Measurements from ENCODE around the gene ENPP1. TPM values are rescaled to one million over a fixed set of nuclear protein-coding genes. Genes with fewer than 3 reads are reported as not detected.
"Not testable (repeated sequence)": the region's sequence is repeated elsewhere in the genome, so short reads cannot be mapped to it uniquely, and the experiment has no call there.

ENPP1 gene
- total RNA-seq, 1 experiment from 2014 or later: 29.7 TPM

DNA sequence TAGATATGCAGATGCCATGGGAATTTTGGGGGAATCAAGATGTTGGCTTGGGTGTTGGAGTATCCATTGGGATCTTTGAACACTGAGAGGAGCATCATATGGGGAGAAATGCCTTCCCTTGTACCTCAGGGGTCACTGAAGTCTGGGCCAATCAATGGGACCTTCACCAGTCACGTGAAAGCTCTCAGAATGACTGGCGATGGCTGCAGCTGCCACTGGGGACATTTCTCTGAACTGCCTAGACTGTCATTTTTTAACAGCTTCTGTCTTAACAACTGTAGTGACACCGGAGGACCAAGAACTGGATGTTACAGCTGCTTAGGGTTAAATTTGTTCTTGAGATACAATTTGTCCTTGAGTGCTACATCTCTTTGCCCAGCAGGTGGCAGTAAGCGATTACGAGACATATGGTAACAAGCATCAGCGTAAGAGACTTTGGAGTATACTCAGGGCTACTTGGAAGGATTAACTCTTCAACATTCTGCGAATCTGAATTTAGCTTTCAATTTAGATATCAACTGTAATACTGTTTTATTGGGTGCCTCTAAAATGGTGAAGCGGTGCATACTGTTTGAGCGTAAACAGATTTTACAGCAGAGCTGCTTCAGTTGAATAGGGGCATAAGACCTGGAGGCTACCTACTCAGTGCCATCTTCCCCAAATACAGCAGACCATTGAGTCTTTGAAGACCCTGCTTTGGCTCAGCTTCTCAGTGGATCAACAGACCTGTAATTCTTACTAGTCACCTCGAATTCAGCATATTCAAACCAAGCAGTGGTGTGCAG is 107.3 kb downstream of the ENPP1 start:
- H3K36me3 Mint-ChIP-seq: peaks cover 97% of the 10 kb centered on the region
- DNase-seq (ENCODE audit: low spot score) (no peak), ATAC-seq (peak; percentile 2)
- H3K4me3 Mint-ChIP-seq: no peak overlapping the region
- ChIA-PET CTCF (interaction anchor here (0.6 to 1.2 kb wide), 4 partner anchors 13 to 110 kb away, joined by 3 read pairs; partner anchors contain the start of gene CCN2), POLR2A (no interaction called here)
- peaks cover 80% of the 10 kb centered on the region for H3K9me3 Mint-ChIP-seq
- TF ChIP-seq, protein P1, sequence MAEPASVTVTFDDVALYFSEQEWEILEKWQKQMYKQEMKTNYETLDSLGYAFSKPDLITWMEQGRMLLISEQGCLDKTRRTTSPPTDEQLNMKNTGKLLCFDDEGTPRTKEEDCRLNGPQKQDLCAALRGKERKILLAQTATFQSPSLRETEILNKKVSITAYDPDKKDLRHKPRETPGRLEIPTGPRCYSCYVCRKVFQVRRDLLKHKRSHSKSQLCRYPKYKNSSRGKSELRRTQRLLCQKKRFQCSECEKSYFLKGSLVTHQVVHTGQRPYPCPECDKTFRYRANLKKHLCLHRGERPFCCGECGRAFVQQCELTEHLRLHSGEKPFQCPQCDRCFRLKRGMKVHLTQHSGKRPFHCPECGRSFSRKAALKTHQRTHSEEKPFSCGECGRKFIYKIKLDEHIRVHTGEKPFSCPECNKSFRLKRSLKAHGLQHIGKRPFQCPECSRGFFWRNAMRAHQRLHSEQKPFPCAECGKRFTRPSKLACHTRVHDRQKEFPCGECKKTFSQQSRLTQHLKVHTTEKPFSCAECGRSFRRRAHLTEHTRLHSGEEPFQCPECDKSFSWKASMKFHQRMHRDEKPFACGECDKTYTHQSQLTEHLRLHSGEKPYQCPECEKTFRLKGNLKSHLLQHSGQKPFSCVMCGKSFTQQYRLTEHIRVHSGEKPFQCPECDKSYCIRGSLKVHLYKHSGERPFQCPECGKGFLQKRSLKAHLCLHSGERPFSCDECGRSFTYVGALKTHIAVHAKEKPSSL (CRISPR knock-in tag; conservative IDR thresholded peaks at IDR 0.05): peak; percentile 68; the same call in 1 of the 2 replicates
- TF ChIP-seq, protein P2, sequence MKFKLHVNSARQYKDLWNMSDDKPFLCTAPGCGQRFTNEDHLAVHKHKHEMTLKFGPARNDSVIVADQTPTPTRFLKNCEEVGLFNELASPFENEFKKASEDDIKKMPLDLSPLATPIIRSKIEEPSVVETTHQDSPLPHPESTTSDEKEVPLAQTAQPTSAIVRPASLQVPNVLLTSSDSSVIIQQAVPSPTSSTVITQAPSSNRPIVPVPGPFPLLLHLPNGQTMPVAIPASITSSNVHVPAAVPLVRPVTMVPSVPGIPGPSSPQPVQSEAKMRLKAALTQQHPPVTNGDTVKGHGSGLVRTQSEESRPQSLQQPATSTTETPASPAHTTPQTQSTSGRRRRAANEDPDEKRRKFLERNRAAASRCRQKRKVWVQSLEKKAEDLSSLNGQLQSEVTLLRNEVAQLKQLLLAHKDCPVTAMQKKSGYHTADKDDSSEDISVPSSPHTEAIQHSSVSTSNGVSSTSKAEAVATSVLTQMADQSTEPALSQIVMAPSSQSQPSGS (CRISPR knock-in tag; IDR thresholded peaks at IDR 0.05; ENCODE audit: borderline replicate concordance, low read depth): no peak
- peak; percentile 48; the same call in 1 of the 2 replicates for TF ChIP-seq NFATC4 (CRISPR knock-in tag; IDR thresholded peaks at IDR 0.05)
- TF ChIP-seq, protein P3, sequence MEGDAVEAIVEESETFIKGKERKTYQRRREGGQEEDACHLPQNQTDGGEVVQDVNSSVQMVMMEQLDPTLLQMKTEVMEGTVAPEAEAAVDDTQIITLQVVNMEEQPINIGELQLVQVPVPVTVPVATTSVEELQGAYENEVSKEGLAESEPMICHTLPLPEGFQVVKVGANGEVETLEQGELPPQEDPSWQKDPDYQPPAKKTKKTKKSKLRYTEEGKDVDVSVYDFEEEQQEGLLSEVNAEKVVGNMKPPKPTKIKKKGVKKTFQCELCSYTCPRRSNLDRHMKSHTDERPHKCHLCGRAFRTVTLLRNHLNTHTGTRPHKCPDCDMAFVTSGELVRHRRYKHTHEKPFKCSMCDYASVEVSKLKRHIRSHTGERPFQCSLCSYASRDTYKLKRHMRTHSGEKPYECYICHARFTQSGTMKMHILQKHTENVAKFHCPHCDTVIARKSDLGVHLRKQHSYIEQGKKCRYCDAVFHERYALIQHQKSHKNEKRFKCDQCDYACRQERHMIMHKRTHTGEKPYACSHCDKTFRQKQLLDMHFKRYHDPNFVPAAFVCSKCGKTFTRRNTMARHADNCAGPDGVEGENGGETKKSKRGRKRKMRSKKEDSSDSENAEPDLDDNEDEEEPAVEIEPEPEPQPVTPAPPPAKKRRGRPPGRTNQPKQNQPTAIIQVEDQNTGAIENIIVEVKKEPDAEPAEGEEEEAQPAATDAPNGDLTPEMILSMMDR (IDR thresholded peaks at IDR 0.05): peak; percentile 35; the same call in 1 of the 2 replicates
- TF ChIP-seq, protein P4, sequence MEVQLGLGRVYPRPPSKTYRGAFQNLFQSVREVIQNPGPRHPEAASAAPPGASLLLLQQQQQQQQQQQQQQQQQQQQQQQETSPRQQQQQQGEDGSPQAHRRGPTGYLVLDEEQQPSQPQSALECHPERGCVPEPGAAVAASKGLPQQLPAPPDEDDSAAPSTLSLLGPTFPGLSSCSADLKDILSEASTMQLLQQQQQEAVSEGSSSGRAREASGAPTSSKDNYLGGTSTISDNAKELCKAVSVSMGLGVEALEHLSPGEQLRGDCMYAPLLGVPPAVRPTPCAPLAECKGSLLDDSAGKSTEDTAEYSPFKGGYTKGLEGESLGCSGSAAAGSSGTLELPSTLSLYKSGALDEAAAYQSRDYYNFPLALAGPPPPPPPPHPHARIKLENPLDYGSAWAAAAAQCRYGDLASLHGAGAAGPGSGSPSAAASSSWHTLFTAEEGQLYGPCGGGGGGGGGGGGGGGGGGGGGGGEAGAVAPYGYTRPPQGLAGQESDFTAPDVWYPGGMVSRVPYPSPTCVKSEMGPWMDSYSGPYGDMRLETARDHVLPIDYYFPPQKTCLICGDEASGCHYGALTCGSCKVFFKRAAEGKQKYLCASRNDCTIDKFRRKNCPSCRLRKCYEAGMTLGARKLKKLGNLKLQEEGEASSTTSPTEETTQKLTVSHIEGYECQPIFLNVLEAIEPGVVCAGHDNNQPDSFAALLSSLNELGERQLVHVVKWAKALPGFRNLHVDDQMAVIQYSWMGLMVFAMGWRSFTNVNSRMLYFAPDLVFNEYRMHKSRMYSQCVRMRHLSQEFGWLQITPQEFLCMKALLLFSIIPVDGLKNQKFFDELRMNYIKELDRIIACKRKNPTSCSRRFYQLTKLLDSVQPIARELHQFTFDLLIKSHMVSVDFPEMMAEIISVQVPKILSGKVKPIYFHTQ (CRISPR knock-in tag; IDR thresholded peaks at IDR 0.05): peak; percentile 91
- no peak for TF ChIP-seq ZBTB21 (CRISPR knock-in tag; IDR thresholded peaks at IDR 0.05; ENCODE audit: borderline replicate concordance)
- 0 out of 2 replicates have a peak, but pooled peaks have one; percentile 44 for TF ChIP-seq ZNF416 (CRISPR knock-in tag; IDR thresholded peaks at IDR 0.05)
- TF ChIP-seq, protein P5, sequence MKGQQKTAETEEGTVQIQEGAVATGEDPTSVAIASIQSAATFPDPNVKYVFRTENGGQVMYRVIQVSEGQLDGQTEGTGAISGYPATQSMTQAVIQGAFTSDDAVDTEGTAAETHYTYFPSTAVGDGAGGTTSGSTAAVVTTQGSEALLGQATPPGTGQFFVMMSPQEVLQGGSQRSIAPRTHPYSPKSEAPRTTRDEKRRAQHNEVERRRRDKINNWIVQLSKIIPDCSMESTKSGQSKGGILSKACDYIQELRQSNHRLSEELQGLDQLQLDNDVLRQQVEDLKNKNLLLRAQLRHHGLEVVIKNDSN (CRISPR knock-in tag; IDR thresholded peaks at IDR 0.05): no peak
- TF ChIP-seq, protein P6, sequence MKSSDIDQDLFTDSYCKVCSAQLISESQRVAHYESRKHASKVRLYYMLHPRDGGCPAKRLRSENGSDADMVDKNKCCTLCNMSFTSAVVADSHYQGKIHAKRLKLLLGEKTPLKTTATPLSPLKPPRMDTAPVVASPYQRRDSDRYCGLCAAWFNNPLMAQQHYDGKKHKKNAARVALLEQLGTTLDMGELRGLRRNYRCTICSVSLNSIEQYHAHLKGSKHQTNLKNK (CRISPR knock-in tag; IDR thresholded peaks at IDR 0.05): peak; percentile 81
- TF ChIP-seq ZNF671 (CRISPR knock-in tag; IDR thresholded peaks at IDR 0.05): peak; percentile 48; the same call in 1 of the 2 replicates
- TF ChIP-seq PRRX2 (CRISPR knock-in tag; IDR thresholded peaks at IDR 0.05): peak; percentile 72; the same call in 1 of the 2 replicates
- H3K27ac Mint-ChIP-seq: no peak overlapping the region
- H3K4me1 Mint-ChIP-seq: peaks cover 55% of the 10 kb centered on the region
- H3K27me3 Mint-ChIP-seq (ENCODE audit: low read depth): peaks cover 5% of the 10 kb centered on the region; the same call in 1 of the 2 replicates

DNA sequence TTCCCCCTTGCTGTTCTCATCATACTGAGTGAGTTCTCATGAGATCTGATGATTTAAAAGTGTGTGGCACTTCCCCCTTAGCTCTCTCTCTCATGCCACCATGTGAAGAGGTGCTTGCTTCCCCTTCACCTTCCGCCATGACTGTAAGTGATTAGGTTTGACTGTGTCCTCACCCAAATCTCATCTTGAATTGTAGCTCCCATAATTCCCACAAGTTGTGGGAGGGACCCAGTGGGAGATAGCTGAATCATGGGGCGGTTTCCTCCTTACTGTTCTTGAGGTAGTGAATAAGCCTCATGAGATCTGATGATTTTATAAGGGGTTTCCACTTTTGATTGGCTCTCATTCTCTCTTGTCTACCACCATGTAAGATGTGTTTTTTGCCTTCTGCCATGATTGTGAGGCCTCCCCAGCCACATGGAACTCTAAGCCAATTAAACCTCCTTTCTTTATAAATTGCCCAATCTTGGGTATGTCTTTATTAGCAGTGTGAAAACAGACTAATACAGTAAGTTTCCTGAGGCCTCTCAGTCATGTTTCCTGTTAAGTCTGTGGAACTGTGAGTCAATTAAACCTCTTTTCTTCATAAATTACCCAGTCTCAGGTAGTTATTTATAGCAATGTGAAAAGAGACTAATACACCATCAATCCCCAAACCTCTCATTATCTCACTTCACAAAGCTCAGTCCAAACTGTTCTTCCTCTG is 108.4 kb downstream of the ENPP1 start:
- TF ChIP-seq EMX1 (CRISPR knock-in tag; IDR thresholded peaks at IDR 0.05) (peak; percentile 50; the same call in 1 of the 2 replicates), NFATC4 (CRISPR knock-in tag; IDR thresholded peaks at IDR 0.05) (peak; percentile 41; the same call in 1 of the 2 replicates), ZNF671 (CRISPR knock-in tag; IDR thresholded peaks at IDR 0.05) (peak; percentile 13; the same call in 1 of the 2 replicates)
- TF ChIP-seq, protein P7, sequence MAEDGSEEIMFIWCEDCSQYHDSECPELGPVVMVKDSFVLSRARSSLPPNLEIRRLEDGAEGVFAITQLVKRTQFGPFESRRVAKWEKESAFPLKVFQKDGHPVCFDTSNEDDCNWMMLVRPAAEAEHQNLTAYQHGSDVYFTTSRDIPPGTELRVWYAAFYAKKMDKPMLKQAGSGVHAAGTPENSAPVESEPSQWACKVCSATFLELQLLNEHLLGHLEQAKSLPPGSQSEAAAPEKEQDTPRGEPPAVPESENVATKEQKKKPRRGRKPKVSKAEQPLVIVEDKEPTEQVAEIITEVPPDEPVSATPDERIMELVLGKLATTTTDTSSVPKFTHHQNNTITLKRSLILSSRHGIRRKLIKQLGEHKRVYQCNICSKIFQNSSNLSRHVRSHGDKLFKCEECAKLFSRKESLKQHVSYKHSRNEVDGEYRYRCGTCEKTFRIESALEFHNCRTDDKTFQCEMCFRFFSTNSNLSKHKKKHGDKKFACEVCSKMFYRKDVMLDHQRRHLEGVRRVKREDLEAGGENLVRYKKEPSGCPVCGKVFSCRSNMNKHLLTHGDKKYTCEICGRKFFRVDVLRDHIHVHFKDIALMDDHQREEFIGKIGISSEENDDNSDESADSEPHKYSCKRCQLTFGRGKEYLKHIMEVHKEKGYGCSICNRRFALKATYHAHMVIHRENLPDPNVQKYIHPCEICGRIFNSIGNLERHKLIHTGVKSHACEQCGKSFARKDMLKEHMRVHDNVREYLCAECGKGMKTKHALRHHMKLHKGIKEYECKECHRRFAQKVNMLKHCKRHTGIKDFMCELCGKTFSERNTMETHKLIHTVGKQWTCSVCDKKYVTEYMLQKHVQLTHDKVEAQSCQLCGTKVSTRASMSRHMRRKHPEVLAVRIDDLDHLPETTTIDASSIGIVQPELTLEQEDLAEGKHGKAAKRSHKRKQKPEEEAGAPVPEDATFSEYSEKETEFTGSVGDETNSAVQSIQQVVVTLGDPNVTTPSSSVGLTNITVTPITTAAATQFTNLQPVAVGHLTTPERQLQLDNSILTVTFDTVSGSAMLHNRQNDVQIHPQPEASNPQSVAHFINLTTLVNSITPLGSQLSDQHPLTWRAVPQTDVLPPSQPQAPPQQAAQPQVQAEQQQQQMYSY (CRISPR knock-in tag; IDR thresholded peaks at IDR 0.05): 0 out of 2 replicates have a peak, but pooled peaks have one; percentile 5
- TF ChIP-seq, protein P4 (CRISPR knock-in tag; IDR thresholded peaks at IDR 0.05): peak; percentile 81; the same call in 1 of the 2 replicates
- DNase-seq (ENCODE audit: low spot score); H3K27me3 Mint-ChIP-seq (ENCODE audit: low read depth); POLR2A ChIA-PET; H3K4me3 Mint-ChIP-seq; ATAC-seq: not testable (repeated sequence)
- H3K4me1 Mint-ChIP-seq: peaks cover 46% of the 10 kb centered on the region
- H3K9me3 Mint-ChIP-seq: peaks cover 88% of the 10 kb centered on the region
- H3K27ac Mint-ChIP-seq: peak overlapping the region; percentile 47; the same call in 1 of the 2 replicates
- peaks cover 97% of the 10 kb centered on the region for H3K36me3 Mint-ChIP-seq
- CTCF ChIA-PET: interaction anchor here (1.2 kb wide), 1 partner anchor 47 kb away, joined by 3 read pairs; no protein-coding TSS in a partner anchor

Data from WTC11 (cell line).